ENCODE data around the gene SGO2.

SGO2 gene

DNA sequence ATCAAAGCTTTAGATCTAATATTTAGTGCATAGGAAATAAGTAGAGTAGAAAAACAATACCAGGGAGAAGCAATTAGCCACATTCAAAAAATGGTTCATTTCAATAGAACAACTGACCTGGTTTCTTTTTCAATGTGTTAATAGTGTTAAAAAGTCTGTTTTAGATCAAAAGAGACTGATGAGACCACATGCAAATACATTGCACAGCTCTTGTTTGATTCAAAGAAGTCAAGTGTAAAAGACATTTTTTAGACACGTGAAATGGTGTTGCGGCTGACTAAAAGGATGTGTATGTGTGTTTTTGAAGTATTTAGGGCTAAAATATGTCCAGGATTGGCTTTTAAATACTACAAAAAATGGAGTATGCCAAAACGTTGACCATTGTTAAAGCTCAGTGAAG lies 58.6 kb downstream of the SGO2 start:
- no peaks in the 10 kb centered on the region for H3K9me3 ChIP-seq (ENCODE audit: low read length)
- no peaks in the 10 kb centered on the region for H3K36me3 ChIP-seq (ENCODE audit: insufficient read depth, low read length)
- H3K4me3 ChIP-seq (ENCODE audit: low read depth in 1 of 2, low read length in 2 of 2): no peak overlapping the region
- no peak overlapping the region for H3K9ac ChIP-seq (ENCODE audit: low read length)
- H3K4me1 ChIP-seq (ENCODE audit: insufficient read depth, low read length): peaks cover 4% of the 10 kb centered on the region
- H3K27ac ChIP-seq (ENCODE audit: low read depth, low read length): no peak overlapping the region
- no peaks in the 10 kb centered on the region for H3K27me3 ChIP-seq (ENCODE audit: control insufficient read depth in 1 of 2, insufficient read depth in 2 of 2, low read length in 2 of 2)

DNA sequence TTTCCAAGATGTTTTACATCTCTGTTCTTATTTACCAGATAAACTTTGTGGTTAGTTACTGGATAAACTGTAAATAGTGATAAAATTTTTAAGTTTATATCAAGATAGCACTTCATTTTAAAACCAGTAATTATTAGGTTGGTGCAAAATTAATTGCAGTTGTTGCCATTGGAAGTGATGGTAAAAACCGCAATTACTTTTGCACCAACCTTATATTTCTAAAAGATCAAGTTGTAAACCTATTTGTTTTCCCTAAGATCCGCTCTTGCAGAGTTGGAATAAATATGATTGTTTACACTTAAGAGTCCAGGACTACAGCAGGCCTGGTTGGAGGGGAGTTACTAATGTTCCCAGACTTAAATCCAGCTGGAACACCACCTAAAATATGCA lies 59.3 kb downstream of the SGO2 start:
- H3K4me3 ChIP-seq (ENCODE audit: low read depth in 1 of 2, low read length in 2 of 2): peak overlapping the region; percentile 67 to 69
- no peaks in the 10 kb centered on the region for H3K36me3 ChIP-seq (ENCODE audit: insufficient read depth, low read length)
- H3K27ac ChIP-seq (ENCODE audit: low read depth, low read length): no peak overlapping the region
- H3K27me3 ChIP-seq (ENCODE audit: control insufficient read depth in 1 of 2, insufficient read depth in 2 of 2, low read length in 2 of 2): no peaks in the 10 kb centered on the region
- H3K9ac ChIP-seq (ENCODE audit: low read length): peak overlapping the region; percentile 59
- peaks cover 4% of the 10 kb centered on the region for H3K4me1 ChIP-seq (ENCODE audit: insufficient read depth, low read length)
- H3K9me3 ChIP-seq (ENCODE audit: low read length): no peaks in the 10 kb centered on the region

GRCh38 chr2:200585730-200586643 lies 60.0 kb downstream of the SGO2 start, which contains the start of gene AOX1:
AOX1 (plus strand) TSS chr2:200586014; CDS start chr2:200586109, 95 bp downstream.
- H3K9ac ChIP-seq (ENCODE audit: low read length): peak within 1 kb of the TSS; percentile 59
- peak within 1 kb of the TSS; percentile 67 to 69 for H3K4me3 ChIP-seq (ENCODE audit: low read depth in 1 of 2, low read length in 2 of 2)
- H3K9me3 ChIP-seq (ENCODE audit: low read length): no peaks in the 10 kb centered on the region
- no peaks in the 10 kb centered on the region for H3K27me3 ChIP-seq (ENCODE audit: control insufficient read depth in 1 of 2, insufficient read depth in 2 of 2, low read length in 2 of 2)
- H3K4me1 ChIP-seq (ENCODE audit: insufficient read depth, low read length): peaks cover 4% of the 10 kb centered on the region
- H3K36me3 ChIP-seq (ENCODE audit: insufficient read depth, low read length): no peaks in the 10 kb centered on the region
- H3K27ac ChIP-seq (ENCODE audit: low read depth, low read length): peak within 1 kb of the TSS; percentile 48

DNA sequence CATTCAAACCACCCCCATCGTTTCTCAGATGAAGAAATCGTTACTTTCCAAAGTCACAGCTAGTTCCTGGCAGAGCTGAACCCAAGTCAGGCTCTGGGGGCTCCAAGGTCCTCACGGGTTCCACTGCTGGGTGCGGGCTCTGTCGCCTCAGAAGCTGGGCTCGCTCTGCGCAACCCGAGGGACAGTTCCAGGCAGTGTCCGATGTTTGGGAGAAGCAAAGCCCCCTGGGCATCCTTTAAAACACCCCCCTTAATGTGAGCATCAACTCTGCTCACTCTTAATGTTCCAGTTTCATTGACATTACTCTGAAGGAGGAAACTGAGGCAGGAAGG lies 60.6 kb downstream of the SGO2 start:
- Histone ChIP-seq H3K36me3 (ENCODE audit: insufficient read depth, low read length) (no peaks in the 10 kb centered on the region), H3K4me1 (ENCODE audit: insufficient read depth, low read length) (peaks cover 4% of the 10 kb centered on the region), H3K9ac (ENCODE audit: low read length) (peak overlapping the region; percentile 59), H3K27ac (ENCODE audit: low read depth, low read length) (no peak overlapping the region), H3K9me3 (ENCODE audit: low read length) (no peaks in the 10 kb centered on the region), H3K27me3 (ENCODE audit: control insufficient read depth in 1 of 2, insufficient read depth in 2 of 2, low read length in 2 of 2) (no peaks in the 10 kb centered on the region), H3K4me3 (ENCODE audit: low read depth in 1 of 2, low read length in 2 of 2) (peak overlapping the region; percentile 67 to 69)

- Histone ChIP-seq H3K9me3 (ENCODE audit: low read length) (no peaks in the 10 kb centered on the region), H3K27ac (ENCODE audit: low read depth, low read length) (no peak overlapping the region), H3K27me3 (ENCODE audit: control insufficient read depth in 1 of 2, insufficient read depth in 2 of 2, low read length in 2 of 2) (no peaks in the 10 kb centered on the region), H3K36me3 (ENCODE audit: insufficient read depth, low read length) (no peaks in the 10 kb centered on the region), H3K4me3 (ENCODE audit: low read depth in 1 of 2, low read length in 2 of 2) (no peak overlapping the region), H3K4me1 (ENCODE audit: insufficient read depth, low read length) (peaks cover 4% of the 10 kb centered on the region), H3K9ac (ENCODE audit: low read length) (no peak overlapping the region)
These were observed 61.1 kb downstream of the SGO2 start for GRCh38 chr2:200587007-200587616.

- H3K4me3 ChIP-seq (ENCODE audit: low read depth in 1 of 2, low read length in 2 of 2): no peak overlapping the region
- peaks cover 4% of the 10 kb centered on the region for H3K4me1 ChIP-seq (ENCODE audit: insufficient read depth, low read length)
- no peaks in the 10 kb centered on the region for H3K9me3 ChIP-seq (ENCODE audit: low read length)
- H3K36me3 ChIP-seq (ENCODE audit: insufficient read depth, low read length): no peaks in the 10 kb centered on the region
- no peaks in the 10 kb centered on the region for H3K27me3 ChIP-seq (ENCODE audit: control insufficient read depth in 1 of 2, insufficient read depth in 2 of 2, low read length in 2 of 2)
- no peak overlapping the region for H3K27ac ChIP-seq (ENCODE audit: low read depth, low read length)
- H3K9ac ChIP-seq (ENCODE audit: low read length): no peak overlapping the region
These were observed 62.2 kb downstream of the SGO2 start for GRCh38 chr2:200588076-200588678.

- no peak overlapping the region for H3K9ac ChIP-seq (ENCODE audit: low read length)
- H3K4me1 ChIP-seq (ENCODE audit: insufficient read depth, low read length): peaks cover 4% of the 10 kb centered on the region
- no peak overlapping the region for H3K4me3 ChIP-seq (ENCODE audit: low read depth in 1 of 2, low read length in 2 of 2)
- no peaks in the 10 kb centered on the region for H3K9me3 ChIP-seq (ENCODE audit: low read length)
- no peak overlapping the region for H3K27ac ChIP-seq (ENCODE audit: low read depth, low read length)
- H3K27me3 ChIP-seq (ENCODE audit: control insufficient read depth in 1 of 2, insufficient read depth in 2 of 2, low read length in 2 of 2): no peaks in the 10 kb centered on the region
- H3K36me3 ChIP-seq (ENCODE audit: insufficient read depth, low read length): no peaks in the 10 kb centered on the region
These were observed 64.1 kb downstream of the SGO2 start for GRCh38 chr2:200590090-200590489.

GRCh38 chr2:200591308-200591707 lies 65.3 kb downstream of the SGO2 start:
- no peaks in the 10 kb centered on the region for H3K27me3 ChIP-seq (ENCODE audit: control insufficient read depth in 1 of 2, insufficient read depth in 2 of 2, low read length in 2 of 2)
- no peak overlapping the region for H3K9ac ChIP-seq (ENCODE audit: low read length)
- H3K27ac ChIP-seq (ENCODE audit: low read depth, low read length): no peak overlapping the region
- H3K4me1 ChIP-seq (ENCODE audit: insufficient read depth, low read length): no peaks in the 10 kb centered on the region
- no peaks in the 10 kb centered on the region for H3K36me3 ChIP-seq (ENCODE audit: insufficient read depth, low read length)
- no peaks in the 10 kb centered on the region for H3K9me3 ChIP-seq (ENCODE audit: low read length)
- no peak overlapping the region for H3K4me3 ChIP-seq (ENCODE audit: low read depth in 1 of 2, low read length in 2 of 2)

- no peaks in the 10 kb centered on the region for H3K36me3 ChIP-seq (ENCODE audit: insufficient read depth, low read length)
- H3K9me3 ChIP-seq (ENCODE audit: low read length): no peaks in the 10 kb centered on the region
- no peak overlapping the region for H3K9ac ChIP-seq (ENCODE audit: low read length)
- H3K4me3 ChIP-seq (ENCODE audit: low read depth in 1 of 2, low read length in 2 of 2): no peak overlapping the region
- no peak overlapping the region for H3K27ac ChIP-seq (ENCODE audit: low read depth, low read length)
- no peaks in the 10 kb centered on the region for H3K4me1 ChIP-seq (ENCODE audit: insufficient read depth, low read length)
- no peaks in the 10 kb centered on the region for H3K27me3 ChIP-seq (ENCODE audit: control insufficient read depth in 1 of 2, insufficient read depth in 2 of 2, low read length in 2 of 2)
These were observed 66.5 kb downstream of the SGO2 start for GRCh38 chr2:200592406-200593075.

- no peaks in the 10 kb centered on the region for H3K4me1 ChIP-seq (ENCODE audit: insufficient read depth, low read length)
These were observed 67.9 kb downstream of the SGO2 start for GRCh38 chr2:200593905-200594304.

GRCh38 chr2:200595913-200596312 lies 69.9 kb downstream of the SGO2 start:
- Histone ChIP-seq H3K9ac (ENCODE audit: low read length) (no peak overlapping the region), H3K36me3 (ENCODE audit: insufficient read depth, low read length) (no peaks in the 10 kb centered on the region), H3K27ac (ENCODE audit: low read depth, low read length) (no peak overlapping the region), H3K27me3 (ENCODE audit: control insufficient read depth in 1 of 2, insufficient read depth in 2 of 2, low read length in 2 of 2) (no peaks in the 10 kb centered on the region), H3K4me1 (ENCODE audit: insufficient read depth, low read length) (no peaks in the 10 kb centered on the region), H3K9me3 (ENCODE audit: low read length) (no peaks in the 10 kb centered on the region), H3K4me3 (ENCODE audit: low read depth in 1 of 2, low read length in 2 of 2) (no peak overlapping the region)

More at GRCh38 chr2:200593905-200594304, 67.9 kb downstream of the SGO2 start:
- Histone ChIP-seq H3K27ac (ENCODE audit: low read depth, low read length) (no peak overlapping the region), H3K36me3 (ENCODE audit: insufficient read depth, low read length) (no peaks in the 10 kb centered on the region), H3K9me3 (ENCODE audit: low read length) (no peaks in the 10 kb centered on the region), H3K9ac (ENCODE audit: low read length) (no peak overlapping the region), H3K27me3 (ENCODE audit: control insufficient read depth in 1 of 2, insufficient read depth in 2 of 2, low read length in 2 of 2) (no peaks in the 10 kb centered on the region), H3K4me3 (ENCODE audit: low read depth in 1 of 2, low read length in 2 of 2) (no peak overlapping the region)

All from muscle layer of colon (tissue), 2 donors.